GM19452 (cell line): Measurements from ENCODE around the gene SEL1L3.

Source experiments
- ATAC-seq: cut with Tn5 transposase; IDR thresholded peaks from one replicate; pipeline ENCODE4 v1.9.1; 2021; ENCODE audit not compliant: unreplicated experiment

Gene SEL1L3

DNA sequence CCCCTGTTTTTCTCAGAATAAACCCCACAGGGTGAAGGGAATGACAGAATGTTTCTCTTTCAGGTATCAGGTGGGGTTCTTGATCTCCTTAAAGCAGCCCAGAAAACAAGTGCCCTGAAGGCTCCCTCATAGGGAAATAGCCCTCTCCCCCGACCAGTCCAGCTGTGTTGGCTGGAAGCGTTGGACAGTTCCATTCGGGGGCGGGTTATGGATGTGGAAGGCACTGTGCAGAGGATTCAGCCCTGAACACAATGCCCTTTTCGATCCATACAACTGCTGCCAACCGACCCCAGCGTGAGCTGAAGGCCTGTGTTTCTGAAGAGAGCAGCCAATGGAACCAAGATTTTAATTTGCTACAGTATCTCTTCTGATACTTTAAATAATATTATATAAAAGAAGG lies 41.5 kb downstream of the SEL1L3 start:
- no peak for ATAC-seq

DNA sequence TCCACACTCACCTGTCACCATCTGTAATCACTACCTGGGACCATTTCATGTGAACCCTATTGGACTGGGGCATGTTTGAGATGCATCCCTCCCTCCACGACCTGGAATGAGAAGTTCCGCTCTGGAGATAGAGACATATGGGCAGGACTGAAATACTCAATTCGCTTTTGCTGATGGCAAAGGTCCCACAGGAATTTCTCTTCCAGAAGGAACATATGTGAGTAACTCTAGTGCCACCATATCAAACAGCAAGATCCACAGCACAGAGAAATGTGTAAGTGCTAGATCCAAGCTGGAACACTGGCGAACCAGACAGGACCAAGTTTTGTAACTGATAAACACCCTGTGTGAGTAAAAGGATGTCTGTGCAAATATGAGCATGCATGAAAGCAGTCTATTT lies 43.9 kb downstream of the SEL1L3 start:
- ATAC-seq: no peak

DNA sequence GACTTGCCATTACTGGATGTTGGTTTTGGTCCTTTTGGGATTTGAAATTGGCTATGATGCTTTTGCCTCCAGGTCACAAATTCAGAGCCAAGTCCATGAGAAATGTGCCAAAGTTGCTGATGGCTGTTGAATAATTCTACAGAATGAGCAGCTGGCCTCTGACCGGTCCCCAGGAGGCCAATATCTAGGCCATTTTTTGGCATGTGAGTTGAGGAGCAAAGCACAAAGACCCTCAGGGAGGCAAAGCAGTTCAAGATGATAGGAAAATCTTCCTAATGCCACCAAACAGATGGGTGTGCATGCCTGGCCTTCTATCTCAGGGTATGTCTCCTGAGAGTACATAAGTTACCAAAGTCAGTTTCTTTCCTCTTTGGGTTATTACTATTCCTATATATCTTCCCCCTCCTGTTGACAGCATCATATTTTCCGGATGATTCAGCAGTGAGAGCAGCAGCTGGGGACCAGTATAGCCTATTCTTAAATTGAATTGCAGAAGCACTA lies 44.4 kb downstream of the SEL1L3 start:
- no peak for ATAC-seq

DNA sequence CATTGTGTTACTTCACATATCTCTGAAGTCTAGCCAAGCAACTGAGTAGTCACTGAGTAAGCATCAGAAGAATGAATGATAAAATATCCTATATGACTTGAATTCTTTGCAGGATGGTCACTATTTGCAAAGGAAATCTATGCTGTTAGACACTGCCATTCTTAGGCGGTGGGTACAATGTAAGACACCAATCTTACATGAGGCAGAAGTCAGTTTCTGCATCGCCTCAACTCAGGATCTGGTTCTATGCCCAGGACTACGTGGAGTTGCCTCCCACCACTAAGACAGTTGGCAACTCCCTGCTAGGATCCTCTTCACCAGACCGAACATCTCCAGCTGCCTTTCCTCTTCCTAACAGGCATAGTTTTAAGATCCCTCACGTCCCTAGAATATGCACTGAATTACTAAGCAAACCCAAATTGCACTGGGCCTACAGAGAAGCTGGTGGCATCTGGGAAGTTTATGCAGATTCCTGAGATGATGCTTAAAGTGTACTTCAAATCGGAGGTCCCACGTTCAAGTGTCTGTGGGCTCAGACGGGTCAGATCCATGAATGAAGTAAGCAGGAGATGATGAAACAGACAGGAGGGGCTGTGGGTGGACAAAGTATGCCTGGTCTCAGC lies 45.6 kb downstream of the SEL1L3 start:
- ATAC-seq: no peak

DNA sequence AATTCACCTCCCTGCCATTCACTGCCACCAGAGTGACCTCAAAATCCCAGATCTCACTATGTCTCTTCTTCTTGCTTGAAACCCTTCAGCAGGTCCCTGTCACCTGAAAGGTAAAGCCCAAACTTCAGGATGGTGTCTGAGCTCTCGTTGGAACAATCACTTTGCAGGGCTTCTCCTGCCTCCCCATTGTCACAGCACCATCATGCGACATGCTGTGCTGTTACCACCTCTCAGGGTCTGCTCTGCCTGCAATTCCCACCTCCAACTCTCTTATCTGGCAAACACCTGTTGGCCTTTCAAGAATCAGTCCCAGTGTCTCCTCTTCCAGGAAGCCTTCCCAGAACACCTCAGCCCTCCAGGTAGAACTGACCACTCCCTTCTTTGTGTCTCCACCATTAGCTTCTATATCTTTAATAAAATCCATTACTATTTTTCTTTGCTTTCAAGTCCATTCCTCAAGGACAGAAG lies 46.2 kb downstream of the SEL1L3 start:
- no peak for ATAC-seq

DNA sequence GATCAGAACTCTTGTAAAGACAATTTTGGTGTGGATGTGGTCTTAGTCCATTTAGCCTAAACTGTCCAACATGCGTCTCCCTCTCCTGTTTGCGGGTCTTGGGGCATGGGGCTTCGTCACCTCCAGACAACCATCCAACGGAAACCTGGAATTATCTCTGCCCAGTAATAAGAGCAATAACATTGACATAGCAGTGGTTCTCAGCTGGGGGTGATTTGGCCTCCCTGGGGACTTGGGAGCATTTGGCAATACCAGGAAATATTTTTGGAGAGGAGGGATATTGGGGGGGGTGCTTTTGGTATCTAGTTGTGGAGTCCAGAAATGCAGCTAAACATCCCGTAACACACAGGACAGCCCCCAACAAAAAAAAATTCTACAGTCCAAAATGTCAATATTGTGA lies 47.2 kb downstream of the SEL1L3 start:
- ATAC-seq: no peak

DNA sequence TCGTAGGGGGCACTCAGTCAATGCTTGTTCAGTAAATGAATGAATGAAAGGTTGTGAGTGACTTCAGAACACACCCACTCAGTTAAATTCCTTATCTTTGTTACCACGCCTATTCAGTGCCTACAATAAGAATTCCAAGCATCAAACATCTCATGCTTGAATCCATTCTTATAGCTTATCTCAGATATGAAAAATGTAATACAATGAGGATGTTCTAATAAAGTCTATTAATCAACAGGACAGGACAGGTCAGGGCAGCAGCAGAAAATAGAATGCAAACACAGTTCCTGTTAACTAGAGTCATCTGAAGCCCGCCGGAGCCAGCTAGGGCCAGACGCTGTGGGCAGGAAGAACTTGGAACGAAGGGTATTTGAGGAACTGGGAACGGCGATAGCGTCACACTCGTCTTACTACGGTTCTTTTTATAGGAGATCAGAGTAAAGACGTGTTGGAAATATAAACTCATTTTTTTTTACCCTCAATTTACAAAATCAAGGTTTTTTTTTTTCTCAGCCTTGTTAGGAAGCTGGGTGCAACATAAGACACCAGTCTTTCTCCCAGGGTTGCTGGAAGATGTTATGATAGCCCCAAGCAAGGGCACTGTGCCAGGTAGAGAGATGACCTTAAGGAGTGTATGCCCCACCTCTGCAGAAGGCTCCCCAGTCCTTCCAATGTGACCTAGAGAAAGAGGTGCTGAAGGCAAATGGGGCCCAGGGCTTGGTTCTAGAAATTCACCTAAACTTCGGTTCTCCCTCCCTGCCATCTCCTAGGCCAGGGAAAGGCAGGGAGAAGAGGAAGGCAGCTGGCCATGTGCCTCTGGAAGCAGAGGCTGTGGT lies 48.3 kb downstream of the SEL1L3 start:
- ATAC-seq: no peak

DNA sequence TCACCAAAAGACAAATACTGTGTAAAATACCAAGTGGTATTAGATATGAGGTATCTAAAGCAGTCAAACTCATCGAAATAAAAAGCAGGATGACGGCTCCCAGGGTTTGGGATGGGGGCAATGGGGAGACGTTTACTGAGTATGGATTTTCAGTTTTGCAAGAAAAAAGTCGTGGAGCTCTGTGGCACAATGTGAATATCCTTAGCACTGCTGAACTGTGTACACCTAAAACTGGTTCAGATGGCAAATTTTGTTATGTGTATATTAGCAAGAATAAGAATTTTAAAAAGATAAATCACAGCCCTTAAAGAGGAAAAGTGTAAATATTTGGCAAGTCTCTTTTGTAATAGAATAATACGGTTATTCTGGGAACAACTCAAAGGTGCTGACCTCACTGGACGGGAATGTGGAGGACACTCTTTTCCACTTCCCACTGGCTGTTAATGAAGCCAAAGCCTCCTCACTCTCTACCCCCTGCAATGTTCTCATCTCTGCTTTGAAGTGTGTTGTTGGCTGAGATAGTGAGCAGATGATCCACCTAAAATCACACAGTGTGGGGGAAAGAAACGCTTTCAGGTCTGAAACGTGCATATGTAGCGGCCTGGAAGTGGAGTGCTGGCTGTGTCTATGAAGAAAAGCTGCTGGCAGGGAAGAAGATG lies 49.2 kb downstream of the SEL1L3 start:
- ATAC-seq: no peak

DNA sequence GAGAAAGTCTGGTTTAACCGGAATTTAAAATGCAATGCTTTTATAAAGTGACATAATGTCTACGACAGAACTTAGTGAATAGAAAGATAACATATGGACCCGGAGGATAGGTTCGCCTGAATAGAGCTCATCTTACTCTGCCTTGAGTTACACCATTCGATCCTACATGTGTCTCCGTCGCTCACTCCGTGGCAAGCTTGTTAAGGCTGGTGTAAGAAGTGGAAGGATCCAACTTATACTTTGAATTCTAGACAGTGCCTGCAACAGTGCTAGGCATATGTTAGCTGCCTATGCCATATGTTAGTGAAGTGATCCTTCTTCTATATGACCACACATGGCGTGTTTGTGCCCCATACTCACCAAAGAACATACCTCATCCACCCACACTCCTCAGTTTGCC lies 50.9 kb downstream of the SEL1L3 start:
- ATAC-seq: no peak

DNA sequence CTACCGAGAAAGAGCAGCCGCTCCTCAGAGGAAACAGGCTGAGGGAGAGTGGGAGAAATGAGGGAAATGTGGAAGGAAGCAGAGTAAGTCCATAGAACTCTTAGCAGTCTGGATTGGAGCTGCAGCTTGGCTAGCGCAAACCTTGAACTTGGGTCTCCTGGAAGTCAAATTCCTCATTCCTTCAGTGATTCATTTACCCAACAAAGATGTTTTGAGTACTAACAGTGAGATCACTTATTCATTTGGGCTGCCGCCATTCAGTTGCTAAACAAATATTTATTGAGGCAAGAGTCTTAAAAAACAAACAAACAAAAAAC lies 51.5 kb downstream of the SEL1L3 start:
- ATAC-seq: no peak

DNA sequence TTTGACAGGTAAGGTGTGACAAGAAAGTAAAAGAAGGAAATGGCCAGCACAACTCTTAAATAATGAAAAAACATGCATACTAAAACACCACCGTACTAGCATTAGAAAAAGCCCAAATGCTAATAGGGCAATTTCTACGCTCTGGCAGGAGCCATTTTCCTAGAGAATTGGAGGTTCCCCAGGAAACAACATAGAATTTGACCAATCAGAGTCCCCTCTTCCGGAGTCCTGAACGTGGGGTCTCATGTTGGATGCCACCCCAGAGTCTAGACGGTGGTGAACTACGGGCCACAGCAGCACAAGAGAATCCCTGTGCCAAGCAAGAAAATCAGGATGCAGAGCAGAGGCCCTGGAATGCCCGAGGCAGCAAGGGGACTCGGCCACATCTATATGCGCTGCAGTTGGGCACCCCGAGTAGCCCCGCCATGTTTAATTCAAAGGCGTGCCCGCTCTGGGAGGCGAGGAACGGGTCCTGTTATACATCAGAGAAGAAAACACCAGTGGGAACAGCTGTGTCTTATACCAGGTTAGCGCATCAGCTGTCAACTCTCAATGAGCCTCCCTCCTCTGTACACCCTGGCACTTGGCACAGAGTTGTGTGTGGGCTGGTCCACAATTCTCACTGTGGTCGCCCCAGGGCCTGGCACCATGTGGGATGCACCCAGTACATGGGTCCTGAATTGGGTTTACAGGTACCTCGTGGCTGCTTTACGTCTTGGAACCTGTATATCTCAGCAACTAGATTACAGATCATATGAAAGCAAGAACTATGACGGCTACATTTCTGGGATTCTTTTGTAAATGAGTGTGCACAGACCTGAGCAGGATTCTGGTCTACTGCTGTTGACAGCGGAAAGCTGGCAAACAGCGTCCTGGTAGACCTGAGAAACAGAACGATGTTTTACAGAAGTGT lies 52.1 kb downstream of the SEL1L3 start:
- ATAC-seq: no peak

DNA sequence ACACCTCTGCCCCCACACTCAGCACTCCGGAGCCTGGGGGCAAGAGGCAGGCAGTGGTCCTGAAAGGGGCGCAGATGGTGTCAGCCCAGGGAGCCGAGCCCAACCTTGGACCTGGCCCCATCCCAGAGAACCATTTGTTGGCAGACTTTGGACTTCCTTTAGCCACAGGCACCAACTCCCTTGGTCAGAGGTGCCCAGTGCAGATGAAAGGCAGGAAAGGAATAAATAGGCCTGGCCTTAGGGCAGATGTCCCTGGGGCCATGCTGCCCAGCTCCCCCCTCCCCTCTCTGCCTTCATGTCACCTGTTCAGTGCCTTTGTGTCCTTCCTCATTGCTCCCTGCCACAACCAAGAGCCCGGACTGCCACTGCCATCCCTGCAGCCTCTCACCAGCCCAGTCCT lies 52.8 kb downstream of the SEL1L3 start:
- no peak for ATAC-seq

DNA sequence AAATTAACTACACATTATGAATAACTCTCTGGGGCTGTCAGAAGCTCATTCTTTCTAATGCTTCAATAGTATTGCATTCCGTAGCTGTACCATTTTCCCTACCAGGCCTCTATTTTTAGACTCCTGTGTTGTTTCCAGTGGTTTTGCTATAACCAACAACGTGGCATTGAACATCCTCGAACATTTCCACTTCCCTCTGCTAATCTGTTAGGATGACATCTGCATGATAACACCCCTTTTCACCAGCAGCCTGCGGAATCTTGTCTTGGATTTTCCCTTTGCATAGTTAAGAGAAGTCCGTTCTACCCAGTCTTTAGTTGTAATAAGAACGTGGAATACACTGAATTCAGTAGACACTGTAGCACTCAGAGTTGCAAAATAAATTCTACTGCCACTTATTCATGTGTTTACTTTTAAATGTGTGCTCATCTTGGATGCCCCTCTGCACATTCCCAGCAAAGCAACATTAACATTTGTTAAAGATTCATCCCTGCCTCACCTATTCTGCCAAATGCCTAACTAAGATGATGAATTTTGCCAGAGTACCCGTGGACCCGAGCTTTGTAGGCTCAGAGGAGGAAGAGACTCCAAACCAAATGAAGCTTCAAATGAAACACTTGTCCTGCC lies 55.6 kb downstream of the SEL1L3 start:
- no peak for ATAC-seq

DNA sequence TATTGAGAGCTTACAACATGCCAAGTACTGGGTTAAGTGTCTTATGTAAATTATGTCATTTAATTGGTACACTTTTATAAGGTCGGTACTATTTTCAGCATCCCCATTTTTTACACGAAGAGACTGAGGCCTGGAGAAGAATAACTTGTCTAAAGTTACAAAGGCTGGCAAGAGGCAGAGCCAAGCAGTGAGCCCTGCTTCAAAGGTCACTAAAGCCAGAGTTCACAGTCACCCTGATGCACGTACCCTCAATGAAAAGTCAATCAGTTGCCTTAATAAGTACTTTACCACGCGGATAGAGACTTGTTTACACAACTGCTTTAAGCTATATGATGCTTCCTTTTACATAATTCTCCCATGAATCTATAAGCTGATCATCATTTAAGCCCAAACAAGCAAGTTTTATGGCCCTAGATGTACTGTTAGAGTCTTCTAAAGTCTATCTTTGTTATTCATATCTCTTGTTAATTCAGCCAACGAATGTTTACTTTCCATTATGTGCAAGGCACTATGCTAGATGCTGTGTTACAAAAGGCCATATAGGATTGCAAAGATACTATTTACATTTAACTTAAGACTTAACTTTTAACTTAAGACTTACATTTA lies 57.4 kb downstream of the SEL1L3 start:
- no peak for ATAC-seq

DNA sequence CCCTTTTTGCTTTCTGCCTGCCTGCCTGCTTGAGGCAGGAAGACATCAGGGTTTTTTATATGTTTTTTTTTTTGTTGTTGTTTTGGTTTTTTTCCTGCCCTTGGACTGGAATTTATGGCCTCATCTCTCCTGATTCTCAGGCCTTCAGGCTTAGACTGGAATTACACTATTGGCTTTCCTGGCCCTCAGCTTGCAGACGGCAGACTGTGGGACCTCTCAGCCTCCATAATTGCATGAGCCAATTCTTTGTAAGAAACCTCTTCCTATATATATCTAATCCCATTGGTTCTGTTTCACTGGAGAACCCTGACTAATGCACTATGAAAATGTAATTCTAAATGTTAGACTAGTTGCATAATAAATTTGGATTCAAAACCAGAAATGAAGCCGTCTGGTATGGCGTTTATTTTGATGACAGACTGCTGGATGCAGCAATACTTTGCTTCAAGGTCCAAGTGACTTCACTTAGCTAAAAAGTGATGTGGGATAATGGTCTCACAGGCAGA lies 59.0 kb downstream of the SEL1L3 start:
- no peak for ATAC-seq

DNA sequence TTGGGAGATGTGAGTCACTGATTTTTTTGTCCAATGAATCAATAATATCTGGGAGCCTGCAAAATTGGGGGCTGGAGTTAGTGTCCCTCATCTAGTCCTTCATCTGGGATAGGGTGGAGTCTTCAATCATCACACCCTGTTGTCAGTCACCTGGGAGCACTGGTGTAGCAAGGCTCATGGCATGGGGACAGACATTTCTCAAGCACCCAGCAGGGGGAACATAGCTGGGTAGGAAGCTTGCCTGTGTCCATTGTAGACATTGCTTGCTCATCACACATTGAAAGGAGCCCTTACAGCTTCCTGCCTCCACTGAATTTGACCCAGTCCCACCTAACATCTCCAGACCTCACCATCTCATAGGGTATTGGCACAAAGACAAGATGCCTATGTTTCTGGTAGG lies 61.2 kb downstream of the SEL1L3 start:
- ATAC-seq: no peak

DNA sequence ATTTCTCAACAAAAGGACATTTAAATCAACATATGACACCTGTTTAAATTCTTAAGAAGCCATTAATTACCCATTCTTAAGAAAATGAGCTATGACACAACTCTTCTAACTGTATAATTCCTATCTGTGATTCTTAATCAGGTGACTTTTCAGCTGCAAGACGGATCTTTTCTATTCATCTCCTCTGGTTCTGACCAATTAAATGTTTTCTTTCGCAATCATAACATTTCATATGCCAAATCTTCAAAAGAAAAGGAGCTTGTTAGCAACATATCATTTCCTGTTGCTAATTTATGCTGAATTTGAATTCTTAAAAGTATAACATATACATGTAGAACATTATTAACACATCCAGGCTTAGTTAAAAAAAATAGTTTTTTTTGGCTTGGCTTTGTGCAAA lies 62.5 kb downstream of the SEL1L3 start:
- ATAC-seq: no peak

DNA sequence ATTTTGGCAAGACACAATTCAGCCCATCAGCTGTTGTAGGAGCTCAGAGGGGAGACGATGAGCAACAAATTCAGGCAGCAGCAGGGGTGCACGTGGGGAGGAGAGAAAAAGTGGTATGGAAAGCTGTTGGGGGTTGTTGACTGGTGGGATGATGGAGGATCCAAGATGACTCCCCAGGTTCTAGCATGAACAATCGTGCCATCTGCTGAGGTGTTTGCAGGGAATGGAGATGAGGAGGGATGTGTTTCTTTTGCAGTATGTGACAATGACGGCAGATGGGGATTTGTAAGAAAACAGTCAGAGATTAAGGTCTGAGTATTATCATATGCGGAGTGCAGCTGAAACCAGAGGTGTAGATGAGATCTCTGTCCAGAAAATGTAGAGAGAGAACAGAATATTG lies 63.3 kb downstream of the SEL1L3 start:
- no peak for ATAC-seq

DNA sequence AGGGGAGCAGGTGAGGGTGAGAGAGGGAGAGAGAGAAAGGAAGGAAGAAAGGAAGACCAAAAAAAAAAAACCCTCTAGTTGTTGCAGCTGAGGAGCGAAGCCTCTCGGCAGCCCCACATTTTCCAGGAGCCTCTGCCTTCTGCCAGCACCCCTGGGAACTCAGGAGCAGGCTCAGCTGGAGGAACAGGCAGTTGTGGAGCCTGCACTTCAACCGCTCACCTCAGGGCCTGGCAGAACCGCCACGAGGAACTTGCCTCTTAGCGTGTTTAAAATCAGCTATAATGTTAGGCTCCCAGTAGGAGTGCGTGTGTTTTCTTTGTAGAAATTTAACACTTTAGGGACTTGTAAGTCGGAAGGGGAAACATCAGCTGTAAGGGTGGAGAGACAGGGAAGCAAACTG lies 65.7 kb downstream of the SEL1L3 start:
- ATAC-seq: no peak
